ENCODE data around the gene TCEAL5.
"Not testable (repeated sequence)": the region's sequence is repeated elsewhere in the genome, so short reads cannot be mapped to it uniquely, and the experiment has no call there.

The TCEAL5 gene

GRCh38 chrX:103233263-103233662 lies 43.3 kb downstream of the TCEAL5 start:
- no peak for DNase-seq

- DNase-seq = not testable (repeated sequence)
Observed at GRCh38 chrX:103225918-103226317, 50.6 kb downstream of the TCEAL5 start.
